ENCODE data around the gene TRAPPC1. TPM values are rescaled to one million over a fixed set of nuclear protein-coding genes. Genes with fewer than 3 reads are reported as not detected.

TRAPPC1 gene
- total and polyA plus RNA-seq, 8 donors: 20.2 to 148 (median 75.0) TPM

DNA sequence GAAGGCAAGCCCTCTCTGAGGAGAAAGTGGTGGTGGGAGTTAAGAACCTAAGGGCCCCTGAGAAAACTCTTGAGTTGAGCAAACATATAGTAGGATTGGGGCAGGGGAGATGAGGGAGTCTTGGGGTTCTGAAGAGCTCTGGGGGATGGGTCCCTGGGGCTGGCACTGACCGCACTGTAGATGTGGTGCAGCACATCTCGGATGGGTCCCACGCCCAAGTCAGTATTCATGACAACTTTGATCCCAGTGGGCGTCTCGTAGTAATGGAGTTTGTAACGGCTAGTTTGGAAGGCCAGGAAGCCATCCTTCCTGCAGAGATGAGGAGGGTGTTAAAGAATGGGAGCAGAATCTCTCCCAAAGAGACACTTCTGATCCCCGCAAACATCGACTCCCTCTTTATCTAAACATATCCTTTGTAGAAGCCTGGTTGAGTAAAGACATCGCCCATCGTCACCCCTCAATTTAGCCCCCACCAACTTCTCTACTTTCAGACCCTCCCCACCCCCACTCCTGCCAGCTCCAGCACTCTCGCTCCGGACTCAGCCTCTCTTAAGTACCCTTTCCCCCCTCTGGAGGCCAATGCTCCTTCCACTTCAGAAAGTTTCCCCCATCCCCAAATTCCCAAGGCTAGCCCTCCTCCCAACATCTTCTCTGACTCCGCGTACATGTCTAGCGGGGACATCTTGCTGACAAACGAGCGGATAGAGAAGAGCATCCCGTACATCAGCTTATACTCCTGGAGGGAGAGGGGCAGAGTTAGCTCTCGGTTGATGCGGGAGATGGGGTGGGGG is 710 bp downstream of the TRAPPC1 start:
- WGBS, 5 donors: 38 to 42% (median 40%) methylated on average over 20 of the region's 20 CpGs
- DNase-seq: peak in 1 of 2 donors; percentile 30
- TF ChIP-seq POLR2AphosphoS5 (IDR thresholded peaks at IDR 0.05): no peak
- TF ChIP-seq POLR2A (IDR thresholded peaks at IDR 0.05): no peak
- no peak for TF ChIP-seq EP300 (IDR thresholded peaks at IDR 0.05)
- TF ChIP-seq, protein P1, sequence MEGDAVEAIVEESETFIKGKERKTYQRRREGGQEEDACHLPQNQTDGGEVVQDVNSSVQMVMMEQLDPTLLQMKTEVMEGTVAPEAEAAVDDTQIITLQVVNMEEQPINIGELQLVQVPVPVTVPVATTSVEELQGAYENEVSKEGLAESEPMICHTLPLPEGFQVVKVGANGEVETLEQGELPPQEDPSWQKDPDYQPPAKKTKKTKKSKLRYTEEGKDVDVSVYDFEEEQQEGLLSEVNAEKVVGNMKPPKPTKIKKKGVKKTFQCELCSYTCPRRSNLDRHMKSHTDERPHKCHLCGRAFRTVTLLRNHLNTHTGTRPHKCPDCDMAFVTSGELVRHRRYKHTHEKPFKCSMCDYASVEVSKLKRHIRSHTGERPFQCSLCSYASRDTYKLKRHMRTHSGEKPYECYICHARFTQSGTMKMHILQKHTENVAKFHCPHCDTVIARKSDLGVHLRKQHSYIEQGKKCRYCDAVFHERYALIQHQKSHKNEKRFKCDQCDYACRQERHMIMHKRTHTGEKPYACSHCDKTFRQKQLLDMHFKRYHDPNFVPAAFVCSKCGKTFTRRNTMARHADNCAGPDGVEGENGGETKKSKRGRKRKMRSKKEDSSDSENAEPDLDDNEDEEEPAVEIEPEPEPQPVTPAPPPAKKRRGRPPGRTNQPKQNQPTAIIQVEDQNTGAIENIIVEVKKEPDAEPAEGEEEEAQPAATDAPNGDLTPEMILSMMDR (IDR thresholded peaks at IDR 0.05): no peak
- peaks cover 11 to 50% (median 42%) of the 10 kb centered on the region in 4 donors for H3K4me1 ChIP-seq
- H3K36me3 ChIP-seq: peaks cover 0 to 43% (median 17%) of the 10 kb centered on the region in 4 donors
- peak overlapping the region in 4 of 5 donors; percentile 81 to 88 (median 87) for H3K27ac ChIP-seq
- H3K27me3 ChIP-seq: peaks cover 0 to 5% (median 0%) of the 10 kb centered on the region in 3 donors
- peak overlapping the region; percentile 62 to 84 (median 72) for H3K4me3 ChIP-seq
- intact Hi-C loops (cut with DNase I; ENCODE audit: low total_unique reads): no loop called here
- H3K9me3 ChIP-seq: no peaks in the 10 kb centered on the region

DNA sequence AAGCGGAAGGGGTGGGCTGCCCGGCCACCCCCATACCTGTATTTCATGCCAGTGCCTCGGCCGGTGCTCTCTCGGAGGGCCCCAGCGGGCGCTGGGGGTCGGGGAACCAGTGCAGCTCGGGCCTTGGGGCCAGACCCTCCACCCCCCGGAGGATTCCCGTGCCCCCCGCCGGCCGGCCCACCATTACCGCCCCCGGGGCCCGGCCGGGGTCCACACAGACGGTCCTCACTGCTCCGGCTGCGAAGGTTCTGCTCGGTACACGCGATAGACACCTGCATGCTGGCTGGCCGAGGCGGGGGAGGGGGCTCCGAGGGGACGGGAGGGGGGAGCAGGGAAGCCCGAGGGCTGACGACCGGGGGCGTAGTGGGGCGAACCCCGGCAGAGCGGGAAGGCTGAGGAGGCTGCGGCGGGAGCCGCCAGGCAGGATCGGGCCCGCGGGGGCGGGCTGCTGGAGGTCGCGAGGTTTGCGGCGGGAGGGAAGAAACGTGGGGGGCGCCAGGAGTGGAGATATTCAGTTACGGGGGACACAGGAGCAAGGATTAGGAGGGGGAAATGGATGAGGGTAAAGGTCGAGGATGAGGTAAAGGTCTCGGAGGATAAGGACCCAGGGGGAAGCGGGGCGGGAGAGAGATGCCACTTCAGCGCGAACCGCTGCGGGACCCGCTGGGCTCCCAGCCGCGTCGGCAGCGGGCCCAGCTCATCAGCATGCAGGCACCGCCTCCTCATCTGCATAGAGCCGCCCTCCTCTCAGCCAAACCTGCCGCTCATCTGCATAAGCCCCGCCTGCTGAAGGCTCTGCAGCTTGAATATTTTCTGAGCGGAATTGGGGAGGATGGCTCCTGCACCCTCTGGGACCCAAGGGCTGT is 2.4 kb downstream of the TRAPPC1 start, which contains the start of gene KCNAB3:
Gene KCNAB3 (minus strand): TSS at position 699 of the 866 bp plus-strand sequence. CDS start 421 bp downstream, at position 278.
- Histone ChIP-seq H3K9me3 (no peaks in the 10 kb centered on the region), H3K4me1 (peaks cover 11 to 43% (median 39%) of the 10 kb centered on the region in 4 donors), H3K4me3 (peak within 1 kb of the TSS in 3 of 4 donors; percentile 22 to 74 (median 37)), H3K36me3 (peaks cover 0 to 27% (median 4%) of the 10 kb centered on the region in 4 donors), H3K27ac (no peak within 1 kb of the TSS), H3K27me3 (peaks cover 0 to 5% (median 0%) of the 10 kb centered on the region in 3 donors)
- no peak for TF ChIP-seq POLR2AphosphoS5 (IDR thresholded peaks at IDR 0.05)
- TF ChIP-seq EP300 (IDR thresholded peaks at IDR 0.05): no peak
- TF ChIP-seq, protein P1 (IDR thresholded peaks at IDR 0.05): no peak
- no peak for TF ChIP-seq POLR2A (IDR thresholded peaks at IDR 0.05)
- intact Hi-C loops (cut with DNase I; ENCODE audit: low total_unique reads): no loop called here
- peak in 1 of 2 donors; percentile 92 for DNase-seq
- WGBS, 5 donors: 41 to 66% (median 55%) methylated on average over 51 to 67 of the region's 67 CpGs

DNA sequence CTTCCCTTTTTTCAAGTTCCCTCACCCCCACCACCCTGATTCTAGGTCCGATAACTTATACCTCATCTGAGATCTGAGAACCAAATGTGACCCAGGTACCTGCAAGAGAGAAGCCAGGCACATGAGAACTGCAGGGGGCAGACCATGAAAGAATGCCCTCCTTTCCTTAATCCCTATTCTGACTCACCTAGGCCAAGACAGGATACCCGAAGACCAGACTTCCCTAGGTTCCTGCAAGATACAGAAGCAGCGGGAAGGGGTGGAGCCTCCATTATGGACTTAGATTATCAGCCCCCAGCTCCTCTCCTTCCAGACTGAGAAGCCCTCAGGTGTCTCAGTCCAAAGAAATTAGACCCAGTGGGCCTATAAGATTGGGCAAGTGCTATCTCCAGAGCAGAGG is 4.2 kb downstream of the TRAPPC1 start:
- DNase-seq: no peak
- 72 to 86% (median 83%) methylated on average over 3 of the region's 3 CpGs for WGBS, 5 donors
- intact Hi-C loops (cut with DNase I; ENCODE audit: low total_unique reads): no loop called here

More for the DNA sequence above, 4.2 kb downstream of the TRAPPC1 start:
- Histone ChIP-seq H3K36me3 (peaks cover 0 to 25% (median 4%) of the 10 kb centered on the region in 4 donors), H3K4me3 (no peak overlapping the region), H3K27ac (no peak overlapping the region), H3K27me3 (peaks cover 0 to 5% (median 0%) of the 10 kb centered on the region in 3 donors), H3K9me3 (no peaks in the 10 kb centered on the region), H3K4me1 (peaks cover 8 to 35% (median 29%) of the 10 kb centered on the region in 4 donors)
- TF ChIP-seq, protein P1 (IDR thresholded peaks at IDR 0.05): no peak
- TF ChIP-seq POLR2AphosphoS5 (IDR thresholded peaks at IDR 0.05): no peak
- no peak for TF ChIP-seq POLR2A (IDR thresholded peaks at IDR 0.05)
- TF ChIP-seq EP300 (IDR thresholded peaks at IDR 0.05): no peak

Measured in stomach (tissue), 9 donors.